Activated CD8-positive, alpha-beta memory T cell treated with anti-CD3 and anti-CD28 coated beads for 24 hours (primary cell): ENCODE measurements around the gene IL4I1.

Experiments
- DNase-seq: peaks from one replicate; pipeline ENCODE4 v3.0.0-alpha.2; 2020

IL4I1 gene

DNA sequence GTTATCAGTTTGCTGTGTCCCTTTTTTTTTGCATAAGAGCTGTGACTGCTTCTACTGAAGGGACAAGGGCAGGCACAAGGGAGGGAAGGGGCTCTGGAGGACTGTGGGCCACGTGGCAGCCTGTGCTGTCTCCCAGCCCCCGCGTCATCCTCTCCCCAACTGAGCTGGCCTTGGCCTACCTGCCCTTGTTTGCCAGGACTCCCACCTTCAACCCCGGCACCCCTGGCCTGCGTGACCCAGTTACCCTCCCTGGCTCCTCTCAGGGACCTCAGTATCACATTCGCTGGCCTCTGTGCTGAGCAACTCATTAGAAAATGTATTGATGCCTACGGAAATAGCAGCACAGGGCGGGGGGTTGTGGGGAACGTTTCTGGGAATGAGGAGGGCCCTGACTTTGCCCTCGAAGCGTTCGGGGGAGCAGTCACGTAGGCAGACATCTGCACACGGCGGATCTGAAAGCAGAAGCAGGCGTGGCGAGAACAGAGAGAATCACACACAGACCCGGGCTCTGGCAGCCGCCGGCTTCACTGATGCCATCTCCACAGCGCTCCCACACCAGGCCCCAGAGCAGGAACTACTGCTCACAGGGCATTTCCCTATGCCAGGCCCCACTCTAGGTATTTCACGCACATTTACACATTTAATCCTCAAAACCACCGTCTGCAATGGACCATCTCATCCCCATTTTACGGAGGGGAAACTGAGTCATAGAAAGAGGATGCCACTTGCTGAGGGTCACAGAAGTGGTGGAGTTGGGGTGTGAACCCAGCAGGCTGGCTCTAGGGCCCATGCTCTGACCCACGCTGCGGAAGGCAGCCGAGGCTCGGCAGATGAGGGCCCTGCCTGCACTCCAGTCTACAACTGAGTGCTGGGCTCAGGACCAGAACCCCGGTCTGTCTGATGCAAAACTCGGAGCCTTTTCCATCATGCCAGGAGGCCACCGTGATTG lies 26.6 kb upstream of the IL4I1 start:
- no peak for DNase-seq

DNA sequence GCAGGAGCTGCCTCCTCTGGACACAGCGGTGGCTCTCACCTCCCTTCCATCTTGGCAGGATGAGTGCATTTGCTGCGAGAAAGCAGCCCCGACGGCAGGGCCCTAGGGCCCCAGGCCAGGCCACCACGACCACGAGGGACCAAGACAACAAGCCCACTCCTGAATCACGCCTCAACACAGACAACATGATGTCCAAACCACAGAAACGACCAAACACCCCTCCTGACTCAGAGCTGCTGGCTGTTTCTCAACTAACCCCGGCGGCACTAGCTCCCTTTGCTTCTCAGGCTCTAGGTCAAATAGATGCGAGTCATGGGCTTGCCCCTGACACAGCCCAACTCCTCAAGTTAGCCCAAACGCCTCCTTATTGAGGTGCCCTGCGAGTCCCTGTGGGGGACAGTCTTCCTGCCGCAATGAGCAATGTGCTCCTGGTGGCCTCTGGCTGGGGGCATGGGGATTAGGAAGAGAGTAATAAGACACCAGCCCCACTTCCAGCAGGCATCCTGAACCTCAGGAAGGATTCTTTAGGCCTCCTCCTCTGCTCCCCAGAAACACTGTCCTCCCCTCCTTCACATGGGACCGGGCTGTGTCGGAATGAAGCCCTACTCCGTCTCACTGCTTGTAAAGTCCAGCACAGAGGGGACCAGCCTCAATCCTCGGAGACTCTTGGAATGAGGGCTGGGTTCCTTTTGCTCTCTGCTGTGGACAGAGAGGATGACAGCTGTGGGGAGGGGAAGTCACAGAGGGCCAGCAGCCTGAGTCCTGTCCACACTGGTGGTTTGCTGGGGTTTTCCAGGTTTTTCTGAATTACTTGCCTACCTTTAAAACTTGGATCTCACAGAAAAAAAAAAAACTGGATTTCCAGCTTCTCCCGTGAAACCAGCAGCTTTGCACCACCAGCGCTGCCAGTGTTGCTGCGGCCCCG lies 25.4 kb upstream of the IL4I1 start:
- no peak for DNase-seq

DNA sequence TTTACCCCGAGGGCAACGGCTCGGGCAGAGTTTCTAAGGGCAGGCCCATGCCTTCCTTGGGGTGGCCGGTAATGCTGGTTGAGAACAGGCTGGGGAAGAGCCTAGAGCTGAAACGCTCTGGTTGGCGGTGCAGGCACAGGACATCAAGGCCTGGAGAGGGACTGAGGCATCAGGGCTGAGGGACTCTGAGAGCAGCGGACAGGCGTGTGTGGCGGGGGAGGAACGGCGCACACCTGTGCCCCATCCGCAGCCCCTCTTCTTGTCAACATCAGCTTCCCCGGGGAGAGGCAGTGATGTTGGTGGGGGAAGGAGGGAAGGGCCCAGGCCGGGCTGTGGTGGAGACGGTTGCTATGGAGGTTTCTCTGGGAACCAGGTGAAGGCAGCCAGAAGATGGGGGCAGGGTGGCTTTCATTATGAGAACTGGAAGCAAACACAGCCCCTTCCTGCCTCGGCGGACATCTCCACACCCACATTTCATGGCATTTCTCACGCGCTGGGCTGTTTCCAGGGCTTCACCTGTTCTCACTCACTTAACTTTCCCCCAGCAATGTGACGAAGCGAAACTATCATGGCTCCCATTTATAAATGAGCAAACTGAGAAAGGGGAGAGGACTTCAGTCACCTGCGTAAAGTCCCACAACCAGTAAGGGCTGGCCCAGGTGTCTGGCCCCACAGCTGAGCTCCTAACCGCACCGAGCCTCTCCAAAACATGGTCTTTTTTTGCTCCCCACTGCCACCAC lies 24.1 kb upstream of the IL4I1 start:
- DNase-seq, result no peak

DNA sequence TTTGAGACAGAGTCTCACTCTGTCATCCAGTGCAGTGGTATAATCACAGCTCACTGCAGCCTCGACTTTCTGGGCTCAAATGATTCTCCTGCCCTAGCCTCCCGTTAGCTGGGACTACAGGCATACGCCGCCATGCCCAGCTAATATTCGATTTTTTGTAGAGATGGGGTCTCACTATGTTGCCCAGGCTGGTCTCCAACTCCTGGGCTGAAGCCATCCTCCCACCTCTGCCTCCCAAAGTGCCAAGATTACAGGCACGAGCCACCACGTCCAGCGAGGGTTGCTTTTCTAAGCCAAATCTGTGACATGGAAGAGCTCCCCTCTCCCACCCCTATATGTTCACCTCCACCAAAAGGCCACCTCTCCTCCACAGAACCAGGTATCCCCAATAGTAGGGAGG lies 21.4 kb upstream of the IL4I1 start:
- DNase-seq, result no peak

DNA sequence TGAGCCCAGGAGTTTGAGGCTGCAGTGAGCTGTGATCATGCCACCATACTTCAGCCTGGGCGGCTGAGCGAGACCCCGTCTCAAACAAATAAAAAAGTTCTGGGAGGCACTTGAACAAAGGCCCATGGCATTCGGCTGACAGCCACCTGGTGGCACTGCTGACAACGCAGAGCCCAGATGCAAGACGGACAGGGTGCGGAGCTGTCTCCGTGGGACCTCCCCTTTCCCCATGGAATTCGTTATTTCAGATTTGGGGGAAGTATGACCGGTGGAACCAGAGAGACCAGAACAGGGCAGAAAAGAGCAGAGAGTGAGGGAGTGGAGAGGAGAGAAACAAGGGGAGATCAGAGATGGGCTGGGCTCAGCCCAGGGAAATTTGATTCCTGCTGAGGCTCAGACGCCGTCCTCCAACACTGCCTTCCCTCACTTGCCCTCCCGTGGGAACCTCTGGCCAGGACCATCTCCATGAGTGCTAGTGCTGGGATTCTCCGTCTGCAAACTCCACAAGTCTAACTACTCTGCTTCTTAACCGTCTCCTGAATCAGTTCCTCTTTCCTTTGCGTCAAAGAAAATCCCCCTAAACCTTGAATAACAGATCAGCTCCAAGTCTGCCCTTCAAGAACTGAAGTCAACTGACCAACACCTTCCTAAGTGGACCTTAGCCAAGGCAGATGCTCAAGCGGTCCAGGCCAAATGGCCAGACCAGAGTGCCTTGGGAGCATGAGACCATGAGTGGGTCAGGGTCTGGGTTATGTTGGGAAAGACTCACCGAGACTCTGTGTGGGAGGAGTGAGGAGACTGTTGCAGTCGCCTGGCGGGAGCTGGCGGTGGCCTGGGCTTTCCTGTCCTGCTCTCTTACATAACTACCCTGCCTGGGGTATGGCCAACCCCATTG lies 20.4 kb upstream of the IL4I1 start:
- no peak for DNase-seq

DNA sequence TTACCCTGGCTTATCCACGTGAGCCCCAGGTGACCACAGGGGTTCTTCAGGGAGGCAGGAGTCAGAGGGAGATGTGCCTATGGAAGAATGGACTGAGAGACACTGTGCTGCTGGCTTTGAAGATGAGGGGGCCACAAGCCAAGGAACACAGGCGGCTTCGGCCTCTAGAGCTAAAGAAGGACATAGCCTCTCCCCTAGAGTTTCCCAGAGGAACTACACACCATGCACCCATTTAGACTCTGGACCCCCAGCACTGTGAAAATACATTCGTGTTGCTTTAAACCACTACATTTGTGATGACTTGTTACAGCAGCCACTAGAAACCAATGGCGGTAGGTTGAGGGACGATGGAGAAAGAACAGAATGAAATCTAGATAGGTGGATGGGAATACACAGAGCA lies 18.6 kb upstream of the IL4I1 start:
- DNase-seq, result no peak

DNA sequence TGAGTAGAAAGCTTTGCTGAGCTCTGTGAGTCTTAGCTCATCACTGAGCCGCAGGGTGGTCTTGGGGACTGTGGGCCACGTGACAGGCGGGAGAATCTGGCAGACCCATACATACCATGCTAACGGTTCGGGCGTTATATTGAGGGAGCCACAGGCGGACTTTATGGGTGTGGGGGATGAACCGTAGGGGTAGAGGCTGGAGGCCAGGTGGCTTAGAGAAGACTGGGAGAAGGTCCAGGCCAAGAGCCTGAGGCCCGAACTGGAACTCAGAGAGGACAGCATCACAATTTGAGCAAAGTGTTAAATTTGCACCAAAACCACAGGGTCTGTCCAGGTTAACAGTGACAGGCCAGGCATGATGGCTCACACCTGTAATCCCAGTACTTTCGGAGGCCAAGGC lies 17.0 kb upstream of the IL4I1 start:
- no peak for DNase-seq

DNA sequence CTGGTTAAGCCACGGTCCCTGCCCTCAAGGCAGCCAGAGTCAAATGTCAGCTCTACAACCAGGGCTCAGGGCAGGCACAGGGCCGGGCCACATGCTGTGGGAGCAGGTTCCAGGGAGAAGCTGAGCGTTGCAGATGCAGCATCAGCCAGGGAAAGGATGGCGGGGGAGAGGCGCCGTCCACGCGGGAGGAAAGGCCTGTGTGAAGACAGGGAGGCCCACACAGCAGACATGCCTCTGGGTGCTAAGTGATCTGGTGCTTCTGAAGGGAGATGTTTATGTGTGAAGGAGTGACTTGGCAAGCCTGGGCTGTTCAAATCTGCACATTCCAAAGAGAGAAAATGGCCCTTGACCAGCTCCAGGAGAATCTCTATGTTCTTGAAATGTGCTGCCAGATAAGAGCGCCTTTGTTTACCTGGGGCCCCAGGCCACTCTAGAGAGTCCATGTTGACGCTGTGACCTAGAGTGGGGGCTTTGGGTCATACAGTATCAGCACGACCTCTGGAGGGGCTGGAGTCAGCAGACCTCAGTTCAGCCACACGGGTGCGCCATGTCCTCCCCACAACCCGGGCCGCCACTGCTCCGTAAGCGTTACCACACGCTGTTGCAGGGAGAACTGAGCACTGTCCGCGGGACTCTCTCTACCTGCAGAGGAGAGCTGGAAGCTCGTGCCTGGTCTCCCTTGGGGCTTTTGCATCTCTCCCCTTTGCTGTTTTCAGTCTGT lies 16.4 kb upstream of the IL4I1 start:
- no peak for DNase-seq

DNA sequence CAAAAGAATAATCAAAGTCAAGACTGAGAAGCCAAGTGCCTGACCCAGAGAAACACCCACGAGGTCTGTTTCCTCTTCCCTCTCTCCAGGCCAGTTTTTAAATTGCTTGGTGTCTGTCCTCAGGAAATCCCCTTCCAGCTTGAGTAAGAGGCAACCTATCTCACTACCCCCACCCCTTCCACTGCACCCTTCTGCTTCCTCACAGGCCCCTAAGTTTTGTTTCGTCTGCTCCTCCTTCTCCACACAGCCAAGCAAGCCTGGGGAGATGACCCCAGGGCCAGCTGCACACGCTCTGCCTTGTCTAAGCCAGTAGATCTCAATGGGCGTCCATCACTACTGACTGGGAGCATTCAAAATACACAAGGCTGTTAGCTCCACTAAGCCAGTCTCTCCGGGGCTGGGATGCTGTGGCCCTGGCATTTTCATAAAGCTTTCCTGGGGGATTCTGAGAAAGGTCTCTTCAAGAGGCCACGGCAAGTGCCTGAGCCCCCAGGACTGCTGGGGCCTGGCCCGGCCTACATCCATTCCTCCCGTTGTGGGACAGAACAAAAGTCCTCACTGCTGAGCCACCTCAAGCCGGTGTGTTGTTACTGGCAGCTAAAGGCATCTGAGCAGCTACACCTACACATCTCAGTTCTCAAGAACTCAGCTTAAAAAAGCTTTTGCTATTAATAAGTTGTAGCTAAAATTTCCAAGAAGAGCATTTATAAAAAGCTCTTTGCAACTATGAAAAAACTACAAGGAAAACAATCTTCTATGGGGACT lies 14.9 kb upstream of the IL4I1 start:
- DNase-seq, result no peak

DNA sequence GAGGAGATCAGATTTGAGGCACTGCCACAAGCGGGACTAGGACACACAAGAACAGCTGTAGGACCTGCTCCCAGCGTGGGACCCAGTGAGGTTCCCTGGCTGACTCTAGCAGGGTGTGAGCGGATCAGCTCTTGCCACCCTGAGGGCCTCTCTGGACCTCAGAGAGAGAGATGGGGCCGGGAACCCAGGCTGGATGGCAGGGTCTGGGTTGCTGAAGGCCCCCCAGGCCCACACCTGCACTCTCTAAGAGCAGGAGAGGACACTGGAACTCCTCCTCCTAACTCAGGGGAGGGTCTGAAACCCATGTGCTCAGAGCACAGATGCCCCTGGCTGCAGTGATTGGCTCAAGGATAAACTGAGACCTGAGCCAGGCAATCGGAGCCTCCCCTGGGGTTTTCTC lies 13.5 kb upstream of the IL4I1 start:
- DNase-seq, result no peak

DNA sequence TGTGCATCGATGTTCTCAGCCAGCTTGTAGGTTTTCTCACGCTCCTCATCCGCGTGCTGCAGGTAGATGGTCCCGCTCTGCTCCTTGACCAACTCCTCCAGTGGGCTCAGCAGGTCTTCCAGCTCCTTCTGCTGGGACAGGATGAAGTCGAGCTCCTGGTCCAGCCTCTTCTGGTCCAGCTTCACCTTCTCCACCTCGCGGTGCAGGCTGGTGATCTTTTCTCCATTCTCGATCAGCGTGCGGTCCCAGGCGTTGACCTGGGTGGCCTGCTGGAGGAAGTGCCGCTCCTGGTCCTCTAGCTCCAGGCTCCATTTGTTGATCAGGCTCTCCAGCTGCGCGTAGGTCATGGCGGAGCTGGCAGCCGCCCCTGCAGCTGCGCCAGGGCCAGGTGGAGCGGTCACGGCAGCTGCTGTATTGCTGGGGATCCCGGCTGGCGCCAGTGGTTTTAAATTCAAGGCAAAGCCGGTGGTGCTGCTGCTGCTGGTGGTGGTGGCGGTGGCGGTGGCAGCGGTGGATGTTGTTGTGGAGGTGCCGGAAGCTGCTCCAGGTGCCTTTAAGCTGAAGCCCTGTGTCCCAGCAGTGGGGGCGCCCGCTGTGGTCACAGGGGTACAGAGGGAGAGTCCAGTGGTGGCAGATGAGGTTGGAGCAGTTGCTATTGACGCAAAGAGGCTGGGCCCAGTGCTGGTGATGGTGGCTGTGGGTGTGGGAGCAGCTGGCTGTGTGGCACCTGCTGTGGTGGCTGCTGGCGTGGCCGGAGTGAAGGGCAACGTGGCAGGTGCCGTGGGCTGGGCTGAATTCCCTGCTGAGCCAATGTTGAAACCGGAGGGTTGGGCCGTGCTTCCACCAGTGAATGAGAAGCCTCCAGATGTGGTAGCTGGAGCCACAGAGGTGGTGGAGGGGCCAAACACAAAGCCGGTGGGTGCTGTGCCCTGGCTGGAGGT lies 12.1 kb upstream of the IL4I1 start:
- no peak for DNase-seq

DNA sequence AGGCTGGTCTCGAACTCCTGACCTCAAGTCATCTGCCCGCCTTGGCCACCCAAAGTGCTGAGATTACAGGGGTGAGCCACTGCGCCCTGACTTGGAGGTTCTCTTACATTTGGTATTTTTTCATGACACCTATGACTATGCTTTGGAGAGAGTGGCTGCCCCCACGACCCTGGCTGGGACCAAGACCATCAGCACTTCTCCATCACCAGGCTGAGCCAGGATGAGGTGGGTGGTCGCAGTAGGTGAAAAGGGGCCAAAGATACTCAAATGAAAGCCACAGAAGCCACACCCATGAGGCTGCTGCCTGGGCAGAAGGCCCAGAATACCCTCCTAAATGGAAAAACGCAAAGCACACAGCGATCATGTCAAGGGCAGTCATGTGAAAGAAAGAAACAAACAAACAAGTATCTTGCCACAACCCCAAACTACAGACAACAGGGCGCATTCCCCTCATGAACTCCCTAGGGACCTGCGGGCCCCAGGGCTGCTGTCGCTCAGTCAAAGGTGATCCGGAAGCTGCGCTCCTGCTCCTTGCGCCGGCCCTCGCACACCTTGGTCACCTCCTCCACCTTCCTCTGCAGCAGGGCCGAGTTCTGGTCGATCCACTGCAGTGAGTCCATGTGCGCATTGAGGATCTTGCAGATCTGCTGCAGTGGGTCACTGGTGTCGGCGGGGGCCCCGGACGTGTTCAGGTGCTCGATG lies 11.2 kb upstream of the IL4I1 start:
- no peak for DNase-seq

DNA sequence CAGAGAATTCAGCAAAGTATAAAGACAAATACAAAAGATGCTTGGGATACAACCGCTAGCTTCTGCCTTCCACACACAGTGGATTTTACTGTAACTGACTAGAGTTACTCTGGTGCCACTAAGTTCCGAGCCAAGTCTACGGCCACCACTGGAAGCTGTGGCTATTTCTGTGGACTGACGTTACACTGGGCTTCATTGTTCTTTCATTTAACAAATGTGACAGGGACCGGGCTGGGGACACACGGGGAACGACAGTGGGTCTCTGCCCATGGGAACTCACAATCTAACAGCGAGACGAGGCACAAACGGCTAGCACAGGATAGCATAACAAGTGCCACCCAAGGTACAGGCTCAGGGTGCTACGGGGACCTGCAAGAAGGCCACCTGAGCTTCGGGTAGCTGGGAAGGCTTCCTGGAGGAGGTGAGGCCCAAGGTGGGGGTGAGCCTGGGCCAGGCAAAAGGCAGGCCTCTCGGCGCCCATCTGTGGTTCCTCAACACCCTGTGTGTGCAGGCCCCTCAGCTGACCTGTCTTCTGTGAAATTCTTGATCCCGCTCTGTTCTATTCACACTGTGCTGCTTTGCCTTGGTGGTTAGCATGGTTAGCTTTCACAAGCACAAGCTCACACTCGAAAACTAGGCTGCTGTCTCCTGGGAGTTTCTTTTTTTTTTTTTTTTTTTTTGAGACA lies 10.3 kb upstream of the IL4I1 start:
- no peak for DNase-seq

DNA sequence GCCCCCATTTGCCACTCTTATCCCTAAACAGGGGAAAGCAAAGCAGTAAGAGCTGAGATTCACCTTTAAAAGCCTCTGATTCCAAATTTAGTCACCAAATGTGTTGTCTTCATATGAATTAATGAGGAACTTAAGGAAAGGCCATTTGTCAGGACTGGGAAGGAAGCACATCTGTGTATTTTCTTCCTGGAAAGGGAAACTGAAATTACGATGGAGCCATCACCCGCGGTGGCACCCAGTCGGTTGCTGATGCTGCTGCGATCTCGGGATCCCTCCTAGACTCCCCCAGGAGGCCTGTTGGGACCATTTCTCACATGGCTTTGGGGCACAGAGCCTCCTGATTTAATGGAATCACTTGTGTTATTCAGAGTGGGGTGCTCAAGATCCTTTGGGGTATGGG lies 7.4 kb upstream of the IL4I1 start:
- DNase-seq, result no peak

DNA sequence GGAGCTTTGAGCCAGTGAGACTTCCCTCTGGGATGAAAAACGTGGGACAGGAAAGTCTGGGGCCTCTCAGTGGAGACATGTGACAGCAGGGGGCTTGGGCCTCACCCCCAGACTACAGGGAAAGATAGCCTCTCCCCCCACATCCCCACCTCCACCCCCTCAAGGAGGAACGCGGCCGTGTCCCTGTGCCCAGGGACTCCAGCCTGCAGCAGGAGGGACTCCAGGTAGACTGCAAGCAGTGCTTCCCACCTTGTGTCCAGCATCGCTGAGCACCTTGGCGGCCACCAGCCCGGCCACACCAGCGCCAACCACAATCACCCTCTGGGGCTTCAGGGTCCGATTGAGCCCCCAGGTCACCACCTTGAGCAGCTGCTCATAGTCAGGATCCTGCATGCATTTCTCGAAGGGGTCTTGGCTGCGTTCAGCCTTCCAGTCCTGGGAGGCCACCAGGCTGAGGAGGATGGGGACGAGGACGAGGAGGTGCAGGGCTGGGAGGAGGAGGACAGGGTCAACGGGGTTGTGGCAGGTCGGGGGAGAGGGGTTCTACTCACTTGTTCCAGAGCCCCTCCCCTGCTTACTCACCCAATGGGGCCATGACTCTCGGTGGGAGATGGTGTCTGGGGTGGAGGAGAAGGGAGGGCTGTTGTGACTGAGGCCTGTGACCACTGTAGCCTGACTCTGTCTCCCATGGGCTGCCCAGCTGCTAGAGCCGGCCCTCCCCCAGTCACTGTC lies 955 bp downstream of the IL4I1 start:
- DNase-seq, result no peak

DNA sequence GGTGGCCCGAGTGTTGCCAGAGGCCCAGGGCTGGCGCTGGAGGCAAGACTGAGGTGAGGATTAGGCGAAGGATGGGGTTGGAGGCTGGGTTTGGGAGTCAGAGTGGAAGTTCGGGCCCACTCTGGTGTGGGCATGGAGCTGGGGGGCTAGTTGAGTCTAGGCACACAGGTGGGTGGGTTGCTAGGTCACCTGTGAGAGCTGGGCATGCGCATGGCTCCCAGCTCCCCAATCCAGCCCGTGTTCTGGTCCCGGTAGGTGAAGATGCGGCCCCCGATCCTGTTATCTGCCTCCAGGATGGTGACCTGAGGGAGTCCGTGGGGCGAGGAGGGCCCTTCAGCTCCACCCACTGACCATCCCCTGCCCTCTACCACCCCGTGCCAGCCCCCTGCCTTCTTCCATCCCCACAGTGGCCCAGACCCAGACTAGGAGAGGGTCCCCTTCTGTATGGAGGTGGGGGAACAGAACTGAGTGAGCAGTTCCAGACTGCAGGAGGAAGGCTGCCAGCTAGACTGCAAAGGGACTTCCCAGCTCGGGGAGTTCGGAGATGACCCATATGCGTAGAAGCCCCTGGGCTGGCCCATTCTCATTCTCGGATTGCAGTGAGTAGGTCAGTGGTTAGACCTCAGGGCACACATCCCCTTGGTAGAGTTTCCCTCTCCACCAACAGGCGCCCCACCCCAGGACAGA lies 1.7 kb downstream of the IL4I1 start:
- DNase-seq, result no peak
